HuH-7 (cell line): ENCODE data around the gene GJB6.

ENCODE experiments used
- DNase-seq: peaks from one replicate; pipeline ENCODE4 v3.0.0; 2011; ENCODE audit warnings: low spot score

The GJB6 gene

DNA sequence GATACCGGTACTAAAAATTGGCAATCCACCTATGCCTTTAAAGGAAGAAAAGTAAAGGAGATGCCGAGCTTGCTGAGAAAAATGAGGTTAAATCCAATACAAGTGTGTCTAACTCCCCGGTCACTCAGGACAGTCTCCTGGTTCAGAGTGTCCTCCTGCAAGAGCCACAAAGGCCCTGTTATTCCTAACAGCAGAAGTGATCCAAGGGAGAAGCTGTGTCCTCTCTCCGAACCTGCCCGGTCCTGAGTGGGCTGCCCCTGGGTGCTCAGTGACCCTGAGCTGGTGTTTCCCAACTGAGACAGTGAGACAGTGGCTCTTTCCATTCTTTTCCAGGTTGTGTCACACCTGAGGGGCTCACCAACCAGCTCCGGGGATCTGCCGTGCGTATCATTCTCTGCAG is 4.8 kb downstream of the GJB6 start:
- no peak for DNase-seq

DNA sequence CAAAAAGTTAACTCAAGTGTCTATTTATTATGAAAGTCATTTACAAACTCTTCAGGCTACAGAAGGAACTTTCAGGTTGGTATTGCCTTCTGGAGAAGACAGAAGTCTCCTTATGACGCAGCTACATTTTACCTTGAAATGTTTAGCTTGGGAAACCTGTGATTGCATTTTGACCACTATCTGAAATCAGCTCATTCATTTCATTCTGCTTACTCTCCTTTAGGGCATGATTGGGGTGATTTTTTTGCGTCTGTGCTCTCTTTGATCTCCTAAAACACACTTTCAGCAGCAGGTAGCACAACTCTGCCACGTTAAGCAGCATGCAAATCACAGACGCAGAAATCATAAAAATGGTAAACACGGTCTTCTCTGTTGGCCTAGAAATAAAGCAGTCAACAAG is 9.6 kb downstream of the GJB6 start:
- DNase-seq = no peak

DNA sequence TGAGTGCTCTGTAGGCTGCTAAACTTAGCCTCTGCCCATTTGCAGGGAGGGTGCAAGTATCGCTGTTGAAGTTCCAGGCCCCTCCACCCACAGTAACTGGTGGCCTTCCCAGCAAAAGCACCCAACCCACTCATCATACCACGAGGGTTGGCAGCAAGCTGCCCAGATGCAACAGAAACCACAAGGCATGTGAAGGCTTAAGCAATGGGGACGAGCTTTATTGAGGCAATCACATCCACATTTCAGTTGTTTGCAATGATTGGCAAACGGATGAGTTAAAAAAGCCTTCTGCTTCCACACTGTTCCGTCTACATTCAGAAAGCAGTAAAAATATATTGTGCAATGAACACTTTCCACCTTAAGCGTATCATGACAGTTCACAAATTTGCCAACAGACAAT is 10.3 kb downstream of the GJB6 start:
- no peak for DNase-seq

- no peak for DNase-seq
These were observed 12.5 kb downstream of the GJB6 start for GRCh38 chr13:20219577-20219976.

- DNase-seq = no peak
These were observed 15.0 kb downstream of the GJB6 start for GRCh38 chr13:20217168-20217567.

DNA sequence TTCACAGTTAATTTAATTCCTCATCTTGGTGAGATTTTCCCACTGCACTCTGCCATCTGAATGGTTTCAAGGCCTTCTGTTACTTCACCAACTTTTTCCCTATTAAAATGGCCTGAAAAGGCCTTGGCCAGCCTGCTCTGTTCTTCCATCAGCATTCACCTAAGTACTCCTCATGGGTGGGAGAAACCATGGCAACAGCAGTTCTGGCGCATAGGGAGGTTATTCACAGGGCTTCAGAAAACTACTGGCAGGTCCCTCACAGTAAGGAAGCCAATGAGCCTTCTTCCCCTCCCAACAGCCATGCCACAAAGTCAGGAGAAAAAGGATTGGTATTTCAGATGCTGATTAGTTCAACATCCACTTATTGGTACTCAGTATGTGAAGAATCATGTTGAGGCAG is 22.2 kb downstream of the GJB6 start:
- DNase-seq = no peak

DNA sequence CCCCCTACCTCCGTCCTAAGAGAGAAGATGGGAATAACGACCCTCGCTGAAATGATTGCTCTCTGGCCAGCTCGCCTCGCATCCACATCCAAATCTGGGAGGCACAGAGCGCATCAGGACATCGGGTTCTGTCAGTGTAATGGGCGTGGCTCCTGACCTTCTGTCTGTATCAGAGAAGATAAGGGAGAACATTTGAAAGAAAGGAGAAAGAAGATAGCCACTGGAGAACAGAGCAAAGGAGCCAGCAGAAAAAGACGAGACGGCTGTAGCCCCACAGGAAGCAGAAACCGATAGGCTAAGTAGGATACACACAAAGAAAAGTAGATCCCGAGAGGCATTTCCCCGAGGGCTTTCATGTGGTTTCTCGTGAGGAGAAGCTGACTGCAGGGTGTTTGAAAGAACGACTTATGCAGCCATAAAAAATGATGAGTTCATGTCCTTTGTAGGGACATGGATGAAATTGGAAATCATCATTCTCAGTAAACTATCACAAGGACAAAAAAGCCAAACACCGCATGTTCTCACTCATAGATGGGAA is 25.4 kb downstream of the GJB6 start:
- DNase-seq = no peak

GRCh38 chr13:20206065-20206697 is 25.9 kb downstream of the GJB6 start:
- no peak for DNase-seq

DNA sequence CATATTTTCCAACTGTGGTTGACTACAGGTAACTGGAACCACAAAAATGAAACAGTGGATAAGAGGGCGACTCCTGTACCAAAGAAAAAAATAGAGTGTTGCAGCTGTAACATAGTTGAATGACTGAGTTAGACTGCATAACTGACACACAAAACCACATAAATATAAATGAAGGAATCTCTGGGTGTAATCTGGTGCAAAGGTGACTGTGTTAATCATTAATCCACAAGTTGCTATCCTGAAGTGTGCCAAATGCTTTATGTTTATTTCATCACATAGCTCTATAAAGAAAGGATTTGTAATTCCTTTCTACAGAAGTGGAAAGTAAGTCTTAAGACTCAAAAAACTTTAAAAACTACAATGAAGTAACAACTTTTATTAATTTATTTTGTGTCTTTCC is 33.3 kb downstream of the GJB6 start:
- DNase-seq = no peak

DNA sequence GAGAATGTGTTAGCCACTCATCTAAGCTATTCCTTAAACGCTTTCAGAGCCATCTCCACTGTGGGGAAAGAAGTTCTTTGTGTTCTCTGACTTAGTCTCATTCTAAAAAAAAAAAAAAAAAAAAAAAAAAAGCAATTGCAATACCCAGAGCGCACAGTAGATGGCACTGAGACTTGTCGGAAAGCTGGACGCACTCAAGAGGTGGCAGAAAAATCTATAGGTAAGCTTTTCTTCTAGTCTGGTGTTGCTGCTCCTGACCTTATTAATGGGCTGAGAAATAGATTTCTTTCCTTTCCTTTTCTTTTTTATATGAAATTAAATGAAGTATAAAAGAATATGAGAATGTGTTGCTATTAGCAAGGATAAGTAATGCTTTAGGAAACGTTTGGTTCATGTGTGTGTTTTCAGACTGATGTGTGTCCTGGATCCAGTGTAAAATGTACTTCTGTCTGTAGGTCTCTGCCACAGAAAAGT is 34.7 kb downstream of the GJB6 start:
- no peak for DNase-seq

DNA sequence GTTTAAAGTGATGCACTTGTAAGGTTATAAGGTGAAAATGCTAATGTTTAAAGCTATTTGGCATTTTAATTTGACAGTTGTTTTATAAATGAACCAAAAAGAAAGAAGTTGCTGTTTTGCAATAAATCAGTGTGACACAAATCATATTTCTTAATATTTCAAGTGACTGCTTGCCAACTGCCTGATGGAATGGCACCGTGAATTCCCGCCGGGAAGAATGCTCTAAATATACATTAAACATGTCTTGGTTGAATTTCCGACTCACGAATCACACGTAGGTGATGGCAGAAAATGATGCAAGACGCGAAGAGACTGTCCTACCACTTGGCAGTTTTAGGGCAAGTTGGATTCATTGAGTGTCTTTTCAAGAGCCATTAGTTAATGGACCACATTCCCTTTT is 36.3 kb downstream of the GJB6 start:
- no peak for DNase-seq

GRCh38 chr13:20193907-20194631 is 38.0 kb downstream of the GJB6 start:
- DNase-seq = no peak

DNA sequence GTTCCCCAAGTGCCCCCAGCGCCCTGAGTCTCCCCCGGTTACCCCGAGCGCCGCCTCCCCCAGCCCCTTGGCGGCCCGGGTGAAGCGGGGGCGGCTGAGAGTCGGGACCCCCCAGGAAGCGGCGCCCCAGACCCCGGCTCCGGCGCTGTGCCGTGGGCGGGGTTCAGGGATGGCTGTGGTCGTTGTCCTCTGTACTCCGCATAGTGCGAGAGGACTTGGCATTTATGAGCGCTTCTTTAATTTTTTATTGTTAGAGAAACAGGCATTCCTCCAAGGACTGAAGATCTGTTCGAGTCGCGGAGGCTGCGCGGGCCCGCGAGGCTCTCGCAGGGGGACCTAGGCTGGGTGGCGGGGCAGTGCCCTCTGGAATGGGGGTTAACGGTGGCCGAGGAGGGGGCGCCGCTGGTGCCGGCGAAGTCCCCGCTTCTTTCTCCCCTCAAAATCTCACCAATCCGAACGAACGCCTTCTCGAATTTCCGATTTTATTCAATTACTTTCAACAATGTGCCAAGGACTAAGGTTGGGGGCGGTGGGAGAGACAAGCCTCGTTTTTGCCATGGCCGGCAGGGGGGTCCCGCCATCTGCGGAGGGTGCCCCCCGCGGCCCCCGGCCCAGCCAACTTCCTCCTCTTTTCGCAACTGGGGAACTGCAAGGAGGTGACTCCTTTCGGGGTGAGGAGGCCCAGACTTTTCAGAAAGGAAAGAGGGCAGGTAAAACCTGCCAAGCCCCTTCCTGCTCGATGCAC is 38.8 kb downstream of the GJB6 start:
- DNase-seq = no peak

GRCh38 chr13:20192836-20193161 is 39.3 kb downstream of the GJB6 start, which contains the start of gene GJB2:
Gene GJB2 (minus strand): TSS chr13:20192938. CDS start chr13:20189581, 3,357 bp downstream.
- peak; percentile 42 for DNase-seq

GRCh38 chr13:20192158-20192835 is 39.8 kb downstream of the GJB6 start:
- DNase-seq = peak; percentile 58

- peak; percentile 45 for DNase-seq
These were observed 40.6 kb downstream of the GJB6 start for GRCh38 chr13:20191311-20192157.

- no peak for DNase-seq
These were observed 41.4 kb downstream of the GJB6 start for GRCh38 chr13:20190481-20191310.

- no peak for DNase-seq
These were observed 42.0 kb downstream of the GJB6 start for GRCh38 chr13:20190076-20190475.

- DNase-seq = peak; percentile 37
These were observed 43.2 kb downstream of the GJB6 start for GRCh38 chr13:20188667-20189553.
